AG09309 (cell line): ENCODE results near the gene SNAP25.

Source experiments
- DNase-seq: peaks from one replicate; pipeline ENCODE4 v3.0.0-alpha.2; 2010; ENCODE audit warnings: low read depth
- H3K4me3 ChIP-seq: 2 replicates; pipeline ENCODE4 v1.5.1; 2011; ENCODE audit warnings: mild to moderate bottlenecking, low read depth, low read length, moderate library complexity; ENCODE audit not compliant: control insufficient read depth
- CTCF ChIP-seq: IDR thresholded peaks from 2 replicates; pipeline ENCODE4 v1.5.1; 2011; ENCODE audit warnings: mild to moderate bottlenecking, low read depth, low read length, inconsistent platforms; ENCODE audit not compliant: insufficient read depth, control insufficient read depth; ENCODE audit errors: missing control alignments

The SNAP25 gene

GRCh38 chr20:10307359-10307735, 88.7 kb downstream of the SNAP25 start:
- no peak for TF ChIP-seq CTCF
- DNase-seq, result no peak

GRCh38 chr20:10308652-10309051, 90.0 kb downstream of the SNAP25 start:
- no peak for TF ChIP-seq CTCF
- no peak overlapping the region for H3K4me3 ChIP-seq
- DNase-seq, result no peak

More at GRCh38 chr20:10307359-10307735, 88.7 kb downstream of the SNAP25 start:
- H3K4me3 ChIP-seq, result no peak overlapping the region

GRCh38 chr20:10309326-10309725, 90.7 kb downstream of the SNAP25 start:
- H3K4me3 ChIP-seq, result no peak overlapping the region
- TF ChIP-seq CTCF, result no peak
- peak; percentile 81 for DNase-seq

GRCh38 chr20:10312111-10312510, 93.5 kb downstream of the SNAP25 start:
- no peak for TF ChIP-seq CTCF
- H3K4me3 ChIP-seq, result no peak overlapping the region
- no peak for DNase-seq

- no peak for DNase-seq
- H3K4me3 ChIP-seq, result no peak overlapping the region
- TF ChIP-seq CTCF, result no peak
These were observed 94.6 kb downstream of the SNAP25 start for GRCh38 chr20:10313215-10313614.

GRCh38 chr20:10313701-10314100, 95.1 kb downstream of the SNAP25 start:
- no peak for TF ChIP-seq CTCF
- H3K4me3 ChIP-seq, result no peak overlapping the region
- DNase-seq, result no peak

- no peak for DNase-seq
- H3K4me3 ChIP-seq, result no peak overlapping the region
- TF ChIP-seq CTCF, result no peak
These were observed 95.6 kb downstream of the SNAP25 start for GRCh38 chr20:10314198-10314597.
